Measurements from ENCODE around the gene ATP8B1. TPM values are rescaled to one million over a fixed set of nuclear protein-coding genes. Genes with fewer than 3 reads are reported as not detected.

ATP8B1 gene
- total RNA-seq, 1 experiment from 2014 or later, result 24.8 TPM

GRCh38 chr18:57691363-57691762 is 111.8 kb downstream of the ATP8B1 start:
- Histone ChIP-seq H2AFZ (ENCODE audit: low read length) (no peak overlapping the region), H3K27me3 (ENCODE audit: low read length) (no peaks in the 10 kb centered on the region), H3K4me1 (ENCODE audit: insufficient read depth, low read length) (peaks cover 18% of the 10 kb centered on the region), H4K20me1 (ENCODE audit: low read length) (no peaks in the 10 kb centered on the region), H3K9me3 (ENCODE audit: low read length) (no peaks in the 10 kb centered on the region), H3K79me2 (ENCODE audit: low read length) (no peaks in the 10 kb centered on the region), H3K9ac (ENCODE audit: low read length) (no peak overlapping the region), H3K4me2 (ENCODE audit: low read length) (no peak overlapping the region), H3F3A (ENCODE audit: low read length, unreplicated experiment) (no peaks in the 10 kb centered on the region), H3K9me2 (replicated peaks; ENCODE audit: low read length) (no peaks in the 10 kb centered on the region), H3K27ac (ENCODE audit: low read length) (no peak overlapping the region), H3K4me3 (ENCODE audit: low read length) (no peak overlapping the region), H3K36me3 (ENCODE audit: low read depth, low read length) (peaks cover 25% of the 10 kb centered on the region)
- DNase-seq, result no peak
- BruUV-seq (replicated peaks), result no TSS peak
- no peak for ATAC-seq
- TF ChIP-seq EZH2 (IDR thresholded peaks at IDR 0.05; ENCODE audit: low read length, unreplicated experiment), result no peak
- ChIA-PET POLR2A (ENCODE audit: unreplicated experiment) (interaction anchor here (0.6 kb wide), 1 partner anchor 95 kb away, joined by 8 read pairs; no protein-coding TSS in a partner anchor), CTCF (no interaction called here)
- intact Hi-C loops (cut with micrococcal nuclease), result loop anchor here (10.0 kb wide), 1 partner anchor 93 kb away; no protein-coding TSS in a partner anchor

- no peak for ATAC-seq
Observed at GRCh38 chr18:57687970-57688369, 115.1 kb downstream of the ATP8B1 start.

GRCh38 chr18:57683470-57683869 is 119.6 kb downstream of the ATP8B1 start:
- TF ChIP-seq EZH2 (IDR thresholded peaks at IDR 0.05; ENCODE audit: low read length, unreplicated experiment) (no peak), EZH2phosphoT487 (IDR thresholded peaks at IDR 0.05; ENCODE audit: borderline replicate concordance, low read length) (no peak)
- TF ChIP-seq, protein P1, sequence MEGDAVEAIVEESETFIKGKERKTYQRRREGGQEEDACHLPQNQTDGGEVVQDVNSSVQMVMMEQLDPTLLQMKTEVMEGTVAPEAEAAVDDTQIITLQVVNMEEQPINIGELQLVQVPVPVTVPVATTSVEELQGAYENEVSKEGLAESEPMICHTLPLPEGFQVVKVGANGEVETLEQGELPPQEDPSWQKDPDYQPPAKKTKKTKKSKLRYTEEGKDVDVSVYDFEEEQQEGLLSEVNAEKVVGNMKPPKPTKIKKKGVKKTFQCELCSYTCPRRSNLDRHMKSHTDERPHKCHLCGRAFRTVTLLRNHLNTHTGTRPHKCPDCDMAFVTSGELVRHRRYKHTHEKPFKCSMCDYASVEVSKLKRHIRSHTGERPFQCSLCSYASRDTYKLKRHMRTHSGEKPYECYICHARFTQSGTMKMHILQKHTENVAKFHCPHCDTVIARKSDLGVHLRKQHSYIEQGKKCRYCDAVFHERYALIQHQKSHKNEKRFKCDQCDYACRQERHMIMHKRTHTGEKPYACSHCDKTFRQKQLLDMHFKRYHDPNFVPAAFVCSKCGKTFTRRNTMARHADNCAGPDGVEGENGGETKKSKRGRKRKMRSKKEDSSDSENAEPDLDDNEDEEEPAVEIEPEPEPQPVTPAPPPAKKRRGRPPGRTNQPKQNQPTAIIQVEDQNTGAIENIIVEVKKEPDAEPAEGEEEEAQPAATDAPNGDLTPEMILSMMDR (conservative IDR thresholded peaks at IDR 0.05; ENCODE audit: low read depth, low read length), result no peak
- Histone ChIP-seq H3K27me3 (ENCODE audit: low read length) (no peaks in the 10 kb centered on the region), H3K36me3 (ENCODE audit: low read depth, low read length) (peaks cover 29% of the 10 kb centered on the region), H2AFZ (ENCODE audit: low read length) (no peak overlapping the region), H3F3A (ENCODE audit: low read length, unreplicated experiment) (no peaks in the 10 kb centered on the region), H3K4me3 (ENCODE audit: low read length) (no peak overlapping the region), H3K4me1 (ENCODE audit: insufficient read depth, low read length) (no peaks in the 10 kb centered on the region), H3K79me2 (ENCODE audit: low read length) (no peaks in the 10 kb centered on the region), H3K9ac (ENCODE audit: low read length) (no peak overlapping the region), H3K4me2 (ENCODE audit: low read length) (no peak overlapping the region), H4K20me1 (ENCODE audit: low read length) (no peaks in the 10 kb centered on the region), H3K27ac (ENCODE audit: low read length) (no peak overlapping the region), H3K9me3 (ENCODE audit: low read length) (no peaks in the 10 kb centered on the region), H3K9me2 (replicated peaks; ENCODE audit: low read length) (no peaks in the 10 kb centered on the region)
- BruUV-seq (replicated peaks), result no TSS peak
- DNase-seq, result no peak
- intact Hi-C loops (cut with micrococcal nuclease), result no loop called here
- ChIA-PET POLR2A (ENCODE audit: unreplicated experiment) (no interaction called here), CTCF (interaction anchor here (0.6 to 0.9 kb wide), 2 partner anchors 46 to 104 kb away, joined by 3 to 4 read pairs; no protein-coding TSS in a partner anchor)
- ATAC-seq, result no peak

More at GRCh38 chr18:57687970-57688369, 115.1 kb downstream of the ATP8B1 start:
- DNase-seq, result no peak
- ChIA-PET CTCF (no interaction called here), POLR2A (ENCODE audit: unreplicated experiment) (no interaction called here)
- intact Hi-C loops (cut with micrococcal nuclease), result no loop called here
- Histone ChIP-seq H3K4me2 (ENCODE audit: low read length) (no peak overlapping the region), H3K4me1 (ENCODE audit: insufficient read depth, low read length) (0 out of 2 replicates have a peak, but pooled peaks cover 2% of the 10 kb centered on the region), H3K9me2 (replicated peaks; ENCODE audit: low read length) (no peaks in the 10 kb centered on the region), H3K9ac (ENCODE audit: low read length) (no peak overlapping the region), H3F3A (ENCODE audit: low read length, unreplicated experiment) (no peaks in the 10 kb centered on the region), H3K4me3 (ENCODE audit: low read length) (no peak overlapping the region), H4K20me1 (ENCODE audit: low read length) (no peaks in the 10 kb centered on the region), H3K79me2 (ENCODE audit: low read length) (no peaks in the 10 kb centered on the region), H3K27ac (ENCODE audit: low read length) (no peak overlapping the region), H3K9me3 (ENCODE audit: low read length) (no peaks in the 10 kb centered on the region), H2AFZ (ENCODE audit: low read length) (no peak overlapping the region), H3K27me3 (ENCODE audit: low read length) (no peaks in the 10 kb centered on the region), H3K36me3 (ENCODE audit: low read depth, low read length) (peaks cover 39% of the 10 kb centered on the region)
- TF ChIP-seq, protein P1 (conservative IDR thresholded peaks at IDR 0.05; ENCODE audit: low read depth, low read length), result no peak
- no peak for TF ChIP-seq EZH2 (IDR thresholded peaks at IDR 0.05; ENCODE audit: low read length, unreplicated experiment)
- no peak for TF ChIP-seq EZH2phosphoT487 (IDR thresholded peaks at IDR 0.05; ENCODE audit: borderline replicate concordance, low read length)
- BruUV-seq (replicated peaks), result no TSS peak
